Measurements from ENCODE around the gene CRIM1. TPM values are rescaled to one million over a fixed set of nuclear protein-coding genes. Genes with fewer than 3 reads are reported as not detected.
"Not testable (repeated sequence)": the region's sequence is repeated elsewhere in the genome, so short reads cannot be mapped to it uniquely, and the experiment has no call there.

Gene CRIM1, protein sequence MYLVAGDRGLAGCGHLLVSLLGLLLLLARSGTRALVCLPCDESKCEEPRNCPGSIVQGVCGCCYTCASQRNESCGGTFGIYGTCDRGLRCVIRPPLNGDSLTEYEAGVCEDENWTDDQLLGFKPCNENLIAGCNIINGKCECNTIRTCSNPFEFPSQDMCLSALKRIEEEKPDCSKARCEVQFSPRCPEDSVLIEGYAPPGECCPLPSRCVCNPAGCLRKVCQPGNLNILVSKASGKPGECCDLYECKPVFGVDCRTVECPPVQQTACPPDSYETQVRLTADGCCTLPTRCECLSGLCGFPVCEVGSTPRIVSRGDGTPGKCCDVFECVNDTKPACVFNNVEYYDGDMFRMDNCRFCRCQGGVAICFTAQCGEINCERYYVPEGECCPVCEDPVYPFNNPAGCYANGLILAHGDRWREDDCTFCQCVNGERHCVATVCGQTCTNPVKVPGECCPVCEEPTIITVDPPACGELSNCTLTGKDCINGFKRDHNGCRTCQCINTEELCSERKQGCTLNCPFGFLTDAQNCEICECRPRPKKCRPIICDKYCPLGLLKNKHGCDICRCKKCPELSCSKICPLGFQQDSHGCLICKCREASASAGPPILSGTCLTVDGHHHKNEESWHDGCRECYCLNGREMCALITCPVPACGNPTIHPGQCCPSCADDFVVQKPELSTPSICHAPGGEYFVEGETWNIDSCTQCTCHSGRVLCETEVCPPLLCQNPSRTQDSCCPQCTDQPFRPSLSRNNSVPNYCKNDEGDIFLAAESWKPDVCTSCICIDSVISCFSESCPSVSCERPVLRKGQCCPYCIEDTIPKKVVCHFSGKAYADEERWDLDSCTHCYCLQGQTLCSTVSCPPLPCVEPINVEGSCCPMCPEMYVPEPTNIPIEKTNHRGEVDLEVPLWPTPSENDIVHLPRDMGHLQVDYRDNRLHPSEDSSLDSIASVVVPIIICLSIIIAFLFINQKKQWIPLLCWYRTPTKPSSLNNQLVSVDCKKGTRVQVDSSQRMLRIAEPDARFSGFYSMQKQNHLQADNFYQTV
- 57.2 TPM for total RNA-seq

DNA sequence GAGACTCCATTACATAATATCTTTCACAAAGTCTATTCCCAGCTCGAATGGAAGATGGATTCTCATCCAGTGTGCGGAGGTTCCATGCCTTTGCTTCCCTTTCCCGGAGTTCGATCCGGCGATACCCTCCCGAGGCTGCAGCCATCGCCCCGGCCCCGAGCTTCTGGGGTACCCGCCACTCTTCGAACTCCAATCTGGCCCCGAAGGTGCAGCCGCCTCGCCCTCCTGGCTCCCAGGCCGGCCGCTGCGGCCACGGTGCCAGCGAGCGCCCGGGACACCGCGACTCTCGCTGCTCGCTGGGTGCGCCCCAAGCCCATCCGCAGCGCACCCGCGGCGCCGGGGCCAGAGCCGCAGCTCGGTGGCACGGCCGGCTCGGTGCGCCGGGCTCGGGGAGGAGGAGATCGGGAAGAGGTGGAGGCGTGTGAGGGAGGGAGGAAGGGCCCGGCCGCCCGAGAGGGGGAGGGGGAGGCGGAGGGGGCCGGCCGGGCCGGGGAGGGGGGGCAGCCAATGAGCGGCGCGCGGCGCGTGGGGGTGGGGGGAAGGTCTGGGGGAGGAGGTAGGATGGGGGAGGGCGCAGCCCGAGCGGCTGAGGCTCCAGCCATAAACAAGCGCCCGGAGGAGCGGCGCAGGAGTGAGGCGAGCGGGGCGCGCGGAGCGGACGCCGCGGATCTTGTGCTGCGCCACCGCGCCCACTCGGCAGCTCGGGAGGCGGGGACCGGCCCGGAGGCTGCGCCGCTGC is at the start of gene CRIM1:
Gene CRIM1 (plus strand): TSS at position 628 of the 739 bp plus-strand sequence. CDS start 515 bp downstream, outside the sequence.
- DNase-seq: peak; percentile 92

DNA sequence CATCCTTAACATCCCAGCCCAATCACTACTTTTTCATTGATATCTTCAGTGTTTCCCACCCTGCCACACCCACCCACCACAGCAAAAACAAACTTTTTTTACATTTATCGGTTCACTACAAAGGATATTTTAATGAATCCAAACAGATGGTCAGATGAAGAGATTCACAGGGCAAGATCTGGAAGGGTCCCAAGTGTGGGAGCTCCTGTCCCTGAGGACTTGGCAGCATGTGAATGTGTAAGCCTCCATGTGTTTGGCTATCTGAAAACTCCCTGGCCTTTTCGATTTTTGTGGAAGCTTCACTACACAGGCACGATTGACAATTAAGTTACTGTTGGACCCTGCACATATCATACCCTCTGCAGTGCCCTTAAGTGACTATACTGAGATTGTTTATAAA is 48.1 kb upstream of the CRIM1 start:
- DNase-seq: no peak

DNA sequence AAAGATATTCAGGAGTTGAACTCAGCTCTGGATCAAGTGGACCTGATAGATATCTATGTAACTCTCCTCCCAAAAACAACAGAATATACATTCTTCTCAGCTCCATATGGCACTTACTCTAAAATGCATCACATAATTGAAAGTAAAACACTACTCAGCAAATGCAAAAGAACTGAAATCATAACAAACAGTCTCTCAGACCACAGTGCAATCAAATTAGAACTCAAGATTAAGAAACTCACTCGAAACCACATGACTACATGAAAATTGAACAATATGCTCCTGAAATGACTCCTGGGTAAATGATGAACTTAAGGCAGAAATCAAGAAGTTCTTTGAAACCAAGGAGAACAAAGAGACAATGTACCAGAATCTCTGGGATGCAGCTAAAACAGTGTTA is 45.1 kb upstream of the CRIM1 start:
- DNase-seq: not testable (repeated sequence)

DNA sequence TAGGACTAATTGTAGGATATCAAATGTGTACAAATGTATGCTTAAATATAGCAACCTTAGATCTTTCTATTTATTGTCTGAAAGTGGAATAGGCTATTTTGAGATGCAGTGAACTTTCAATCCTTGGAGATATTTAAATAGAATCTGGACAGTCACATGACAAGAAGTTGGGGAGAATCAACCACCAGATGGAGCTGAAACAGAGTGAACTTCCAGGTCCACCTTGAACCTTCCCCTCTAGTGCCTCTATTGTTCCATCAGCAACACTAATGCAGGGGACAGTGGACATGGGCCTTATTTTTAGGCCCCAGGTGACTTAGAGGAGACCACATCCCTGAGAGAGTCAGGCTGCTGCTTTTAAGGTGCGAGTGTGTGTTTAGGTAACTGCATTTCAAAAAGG is 37.0 kb upstream of the CRIM1 start:
- DNase-seq: no peak

DNA sequence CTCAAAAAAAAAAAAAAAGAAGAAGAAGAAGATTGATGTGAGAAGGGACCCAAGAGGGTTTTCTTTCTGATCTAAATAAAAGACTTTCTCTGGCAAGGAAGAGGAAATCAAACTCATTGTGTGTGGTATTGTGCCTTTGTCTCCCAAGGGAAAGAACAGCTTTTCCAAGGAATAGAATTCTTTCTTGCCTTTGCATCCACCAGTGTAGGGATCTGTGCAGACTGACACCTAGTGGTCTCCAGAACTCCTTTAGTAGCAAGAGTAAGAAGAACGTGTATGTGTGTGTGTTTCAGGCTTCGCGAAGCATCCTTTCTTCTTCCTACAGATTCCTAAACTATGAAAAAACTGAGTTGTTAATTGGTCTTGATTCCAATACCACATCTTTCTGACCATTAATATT is 33.5 kb upstream of the CRIM1 start:
- peak; percentile 26 for DNase-seq

DNA sequence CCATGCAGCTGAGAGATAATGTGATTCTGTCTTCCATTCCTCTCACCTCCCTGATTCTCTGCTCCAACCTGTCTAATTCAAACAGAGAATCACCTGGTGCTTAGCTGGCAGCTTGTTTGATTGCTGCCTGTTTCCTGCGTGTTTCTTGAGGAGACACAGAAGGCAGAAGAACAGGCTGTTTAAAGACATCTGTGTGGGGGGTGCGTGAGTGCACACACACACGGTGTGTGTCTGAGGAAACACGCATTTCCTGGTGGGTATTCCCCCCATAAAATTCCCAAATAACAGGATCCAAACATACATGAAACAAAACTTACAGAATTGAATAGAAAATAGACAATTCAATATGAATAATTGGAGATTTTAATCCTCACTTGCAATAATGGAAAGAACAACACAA is 29.3 kb upstream of the CRIM1 start:
- no peak for DNase-seq

DNA sequence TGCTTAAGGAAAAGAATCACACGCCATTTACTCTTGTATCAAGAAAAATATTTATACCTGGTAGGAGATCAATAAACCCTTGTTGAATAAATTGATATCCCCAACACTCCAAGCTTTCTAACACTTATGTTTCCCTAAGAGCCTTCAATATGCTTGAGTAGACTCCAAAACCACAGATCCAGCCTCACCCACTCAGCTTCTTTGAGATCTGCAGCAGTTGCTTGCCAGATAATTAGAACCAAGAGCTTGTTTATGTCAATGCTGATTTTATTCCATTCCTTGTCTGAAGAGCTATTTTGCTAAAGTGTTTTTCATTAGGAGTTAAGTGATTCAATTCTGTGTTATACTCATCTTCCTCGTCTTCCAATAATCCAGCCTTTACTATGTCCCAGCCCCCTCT is 26.3 kb upstream of the CRIM1 start:
- DNase-seq: no peak

DNA sequence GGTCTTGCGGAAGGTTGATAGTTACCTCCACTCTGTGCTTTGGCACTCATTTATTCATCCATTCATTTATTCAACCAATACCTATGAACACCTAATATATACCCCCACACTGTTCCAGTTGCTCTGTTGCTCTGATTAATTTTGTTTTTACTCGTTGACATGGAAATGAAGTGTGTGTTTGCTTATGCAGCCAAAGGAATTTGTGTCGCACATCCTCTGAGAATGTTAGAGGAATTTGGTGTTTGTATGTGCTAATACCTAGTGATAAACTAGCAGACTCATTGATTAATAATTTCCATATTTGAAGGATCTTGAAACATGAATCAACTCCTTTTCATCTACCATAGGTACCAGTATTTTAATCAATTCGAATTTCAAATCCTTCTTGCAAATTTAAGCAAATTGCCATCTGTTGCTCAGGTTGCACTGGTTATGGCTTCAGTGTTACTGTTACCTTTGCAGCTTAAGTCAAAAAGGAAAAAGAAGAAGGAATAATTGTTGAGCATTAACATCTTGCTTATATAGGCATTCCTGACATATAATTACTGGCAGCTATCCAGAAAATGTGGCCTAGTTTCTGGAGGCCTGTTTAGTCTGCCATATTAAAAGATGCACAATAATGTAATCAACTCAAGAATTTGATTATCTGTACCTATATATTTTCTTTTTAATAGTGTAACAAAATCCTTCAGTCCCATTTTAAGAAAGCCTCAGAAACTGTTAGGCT is 25.7 kb upstream of the CRIM1 start:
- no peak for DNase-seq

DNA sequence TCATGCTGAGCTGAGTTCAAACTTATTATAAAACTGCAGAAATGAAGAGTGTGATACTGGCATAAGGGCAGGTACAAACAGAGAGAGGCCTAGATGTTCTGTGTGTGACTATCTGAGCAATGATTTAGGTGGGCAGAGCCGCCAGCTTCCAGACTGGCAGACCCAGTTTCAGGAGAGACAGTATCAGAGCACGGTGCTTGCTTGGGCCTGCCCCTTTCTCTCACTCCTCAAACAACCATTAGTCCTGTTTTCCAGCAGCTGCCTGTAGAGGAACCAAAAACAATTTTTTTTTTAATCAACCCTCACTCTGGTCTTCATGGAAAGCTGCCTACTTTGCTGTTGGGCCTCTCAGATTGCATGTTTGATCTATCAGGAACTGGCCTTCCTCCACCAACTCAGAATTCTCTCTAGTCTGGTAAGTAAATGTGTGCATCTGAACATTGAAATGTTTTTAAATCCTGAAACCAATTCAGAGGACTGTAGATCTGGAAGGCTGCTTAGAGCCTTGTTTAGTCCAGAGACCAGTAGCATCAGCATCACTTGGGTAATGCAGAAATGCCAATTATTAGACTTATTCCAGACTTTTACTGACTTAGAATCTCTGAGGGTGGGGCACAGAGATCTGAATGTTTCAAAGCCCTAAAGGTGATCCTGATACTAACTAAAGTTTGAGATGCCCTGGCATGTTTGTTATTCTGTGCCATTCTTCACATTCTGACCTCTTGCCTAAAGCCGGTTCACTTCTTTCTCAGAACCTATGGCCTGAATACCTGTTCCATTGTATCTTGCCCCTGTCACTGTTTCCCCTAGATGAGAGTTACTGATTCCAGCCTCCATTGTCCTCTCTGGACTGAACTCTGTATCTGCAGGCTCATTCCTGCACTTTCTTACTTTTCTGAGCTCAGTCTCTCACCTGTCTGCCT is 24.8 kb upstream of the CRIM1 start:
- DNase-seq: peak; percentile 18

DNA sequence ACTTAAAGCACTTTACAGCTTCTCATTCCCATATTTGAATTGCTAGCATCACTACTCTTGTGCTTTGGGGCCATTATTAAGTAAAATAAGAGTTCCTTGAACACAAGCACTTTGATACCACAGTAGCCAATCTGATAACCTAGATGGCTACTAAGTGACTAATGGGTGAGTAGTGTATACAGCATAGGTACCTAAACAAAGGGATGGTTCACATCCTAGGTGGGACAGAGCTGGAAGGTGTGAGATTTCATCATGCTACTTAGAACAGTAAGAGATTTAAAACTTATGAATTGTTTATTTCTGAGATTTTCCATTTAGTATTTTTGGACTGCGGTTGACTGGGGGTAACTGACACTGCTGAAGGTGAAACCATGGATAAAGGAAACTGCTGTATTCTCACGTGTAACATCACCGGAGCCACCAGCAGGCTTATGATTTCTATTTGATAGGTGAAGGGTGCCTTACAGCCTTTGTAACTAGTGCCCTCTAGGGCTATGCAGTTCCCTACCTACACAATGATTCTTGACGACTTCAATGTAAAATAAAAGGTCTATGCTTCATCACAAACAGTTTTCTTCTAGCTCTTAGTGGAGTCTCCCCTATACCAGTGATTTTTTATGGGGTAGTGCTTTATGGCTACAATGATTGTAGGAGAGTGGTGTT is 22.1 kb upstream of the CRIM1 start:
- DNase-seq: no peak

DNA sequence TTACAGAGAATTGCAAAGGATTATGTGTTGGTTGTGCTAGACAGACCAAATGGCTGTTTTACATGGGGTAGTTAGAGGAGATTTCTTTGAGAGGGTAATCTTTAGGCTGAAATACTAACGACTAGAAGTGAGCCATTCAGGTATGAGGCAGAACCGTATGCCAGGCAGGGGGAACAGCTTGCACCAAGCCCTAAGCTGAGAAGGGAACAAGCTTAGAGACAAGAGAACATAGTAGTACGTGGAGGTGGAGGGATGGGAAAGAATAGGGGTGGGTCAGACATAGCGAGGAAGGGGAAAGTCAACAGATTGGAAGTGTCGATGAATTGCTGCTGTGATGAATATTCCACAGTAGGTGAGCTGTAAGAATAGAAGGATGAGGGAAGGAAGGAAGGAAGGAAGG is 20.0 kb upstream of the CRIM1 start:
- no peak for DNase-seq

DNA sequence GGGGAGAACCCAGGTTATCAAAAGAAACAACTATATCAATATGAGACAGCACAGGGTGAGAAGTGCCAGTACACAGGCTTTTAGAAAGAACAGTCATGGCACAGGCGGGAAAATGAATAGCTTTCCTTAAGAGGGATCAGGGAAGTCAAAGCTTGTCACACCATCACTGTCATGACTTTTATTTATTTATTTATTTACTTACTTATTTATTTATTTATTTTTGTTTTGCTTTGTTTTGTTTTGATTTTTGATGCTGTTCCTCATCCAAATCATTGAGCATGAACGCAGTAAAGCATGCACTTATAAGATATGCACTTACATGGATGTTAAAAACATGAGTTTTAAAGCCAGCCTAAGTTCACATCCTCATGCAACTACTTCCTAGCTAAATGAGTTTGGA is 19.3 kb upstream of the CRIM1 start:
- no peak for DNase-seq

DNA sequence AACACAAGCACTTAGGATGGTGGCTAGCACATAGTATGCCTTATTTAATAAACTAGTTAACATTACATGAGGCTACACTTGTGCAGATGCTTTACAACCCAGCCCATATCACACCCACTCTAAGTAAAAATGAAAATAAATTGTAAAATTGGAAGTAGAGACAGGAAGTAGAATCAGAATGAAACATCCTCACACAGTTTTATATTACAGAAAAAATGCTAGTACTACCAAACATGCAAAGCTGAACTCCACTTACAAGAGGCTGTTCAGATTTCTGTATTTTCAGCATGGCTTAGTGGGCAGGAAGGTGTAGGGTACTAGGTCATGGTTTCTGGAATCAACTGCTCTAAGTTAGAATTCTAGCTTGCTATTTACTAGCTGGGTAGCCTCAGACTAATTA is 18.2 kb upstream of the CRIM1 start:
- no peak for DNase-seq

DNA sequence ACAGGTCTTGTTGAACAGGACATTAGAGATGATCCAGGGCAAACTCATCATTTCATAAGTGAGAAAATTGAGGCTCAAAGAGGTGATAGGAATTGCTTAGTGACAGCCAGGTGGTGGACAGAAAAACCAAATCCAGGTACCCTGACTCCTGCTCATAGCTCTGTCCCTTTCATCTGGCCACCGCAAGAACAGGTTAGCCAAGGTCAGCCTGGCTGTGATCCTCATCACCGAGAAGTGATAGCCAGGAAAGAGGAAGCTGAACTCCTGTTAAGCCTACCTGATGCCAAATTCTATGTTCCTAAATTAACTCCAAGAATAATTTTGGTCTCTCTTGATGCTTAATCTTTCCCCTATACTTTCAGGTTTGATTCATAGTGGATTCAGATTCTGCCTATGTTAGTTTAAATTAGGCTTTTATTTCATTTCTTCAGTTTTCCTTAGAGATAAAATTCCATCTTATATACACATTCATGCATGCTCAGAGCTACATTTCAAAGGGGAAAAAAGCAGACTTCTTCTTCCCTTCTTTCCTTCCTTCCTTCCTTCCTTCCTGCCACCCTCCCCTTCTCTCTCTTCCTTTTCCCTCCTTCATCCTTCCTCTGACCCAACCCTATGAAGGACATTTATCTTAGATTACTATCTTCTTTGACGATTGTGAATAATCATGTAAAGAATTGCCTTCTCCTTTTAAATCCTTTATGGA is 17.3 kb upstream of the CRIM1 start:
- no peak for DNase-seq

DNA sequence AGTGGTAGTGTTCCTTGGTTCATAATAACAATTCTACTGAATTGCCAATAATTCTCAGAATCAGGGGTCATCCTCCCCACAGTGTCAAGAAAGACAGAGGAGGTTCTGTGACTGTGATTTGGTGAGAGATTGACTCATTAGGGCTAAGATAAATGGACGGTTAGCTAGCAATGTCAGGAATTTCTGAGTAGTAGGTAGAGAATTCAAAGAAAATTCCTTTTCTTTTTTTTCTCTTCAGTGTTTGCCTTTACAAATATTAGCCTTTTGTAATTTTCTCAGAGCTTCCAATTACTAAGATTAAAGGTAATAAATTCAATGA is 16.8 kb upstream of the CRIM1 start:
- no peak for DNase-seq

DNA sequence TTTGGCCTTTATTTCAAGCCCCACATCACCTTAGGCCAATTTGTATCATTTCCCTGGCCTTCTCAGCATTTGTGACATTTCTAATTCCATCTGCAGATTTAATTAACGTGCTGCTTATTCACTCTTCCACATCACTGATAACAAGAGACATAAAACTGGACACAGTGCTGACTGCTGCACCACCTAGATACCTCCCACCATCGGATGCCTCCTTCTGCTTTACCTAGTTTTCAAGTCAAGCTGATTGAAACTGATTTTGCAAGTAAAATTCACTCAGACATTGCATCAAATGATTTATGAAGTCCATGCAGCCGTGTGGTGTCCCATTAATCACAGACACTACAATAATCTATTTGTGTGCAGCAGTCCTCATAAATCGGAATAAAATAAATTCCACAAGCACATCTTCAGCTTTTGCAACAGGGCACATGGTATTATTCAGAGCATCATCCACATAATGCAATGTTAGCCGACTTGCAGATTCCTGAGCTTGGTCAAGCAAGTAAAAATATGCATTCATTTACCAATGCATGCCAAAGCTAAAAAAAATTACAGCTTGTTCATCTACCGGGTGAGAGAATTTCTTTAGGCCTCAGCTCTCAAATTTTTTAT is 15.9 kb upstream of the CRIM1 start:
- no peak for DNase-seq

DNA sequence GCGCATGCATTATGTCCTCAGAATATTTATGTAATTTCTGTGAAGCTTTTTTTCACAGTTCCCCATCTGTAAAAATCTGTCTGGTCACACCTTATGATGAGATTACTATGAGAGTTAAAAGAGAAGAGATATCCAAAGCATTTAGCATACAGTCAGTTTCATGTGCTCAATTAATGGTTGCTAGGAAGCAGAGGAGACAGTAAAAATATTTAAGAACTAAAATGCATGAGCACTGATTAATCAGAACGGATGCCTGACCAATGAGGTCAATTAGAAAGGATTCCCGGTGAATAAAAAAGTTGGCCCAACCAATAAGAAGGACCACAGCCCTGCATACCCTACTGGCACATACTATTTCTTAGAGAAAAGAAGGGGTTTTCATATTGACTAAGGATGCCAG is 12.0 kb upstream of the CRIM1 start:
- DNase-seq: no peak

DNA sequence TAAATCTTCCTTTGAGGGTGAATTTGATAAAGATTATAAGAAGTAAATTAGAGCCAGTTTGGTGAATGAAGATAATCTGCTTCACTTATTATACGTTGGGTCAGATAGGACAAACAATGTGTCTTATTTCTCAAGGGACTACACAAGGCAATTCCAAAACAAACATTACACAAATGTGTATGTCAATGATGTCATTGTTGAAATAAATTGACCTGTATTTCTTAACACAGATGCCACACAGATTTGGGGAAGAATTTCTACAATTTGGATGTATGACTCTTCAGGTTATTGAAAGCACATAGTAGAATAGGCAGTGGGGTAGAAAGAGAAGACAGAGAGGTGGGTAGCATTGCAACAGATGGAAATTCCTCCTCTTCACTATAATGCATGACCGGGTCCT is 6.9 kb upstream of the CRIM1 start:
- DNase-seq: no peak

DNA sequence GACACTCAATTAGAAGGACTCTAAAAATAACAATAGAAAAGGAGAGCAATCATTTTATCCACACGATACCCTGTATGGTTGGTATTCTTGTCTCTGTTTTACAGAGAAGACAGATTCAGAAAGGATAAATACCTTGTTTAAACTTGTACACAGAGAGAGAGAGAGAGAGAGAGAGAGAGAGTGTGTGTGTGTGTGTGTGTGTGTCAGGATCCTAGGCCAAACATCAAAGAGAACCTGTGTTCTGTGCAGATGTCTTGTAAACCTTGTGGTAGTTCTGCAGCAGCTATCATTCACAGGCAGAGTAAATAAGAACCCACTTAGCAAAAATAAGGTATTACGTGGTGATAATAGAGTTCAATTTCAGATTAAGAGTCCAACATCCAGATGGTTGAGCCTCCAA is 4.3 kb upstream of the CRIM1 start:
- no peak for DNase-seq

All from tongue (tissue), 2 donors.